ENCODE results near the gene AFF3.

- no peak for TF ChIP-seq POLR2A (IDR thresholded peaks at IDR 0.05)
- TF ChIP-seq, protein P1, sequence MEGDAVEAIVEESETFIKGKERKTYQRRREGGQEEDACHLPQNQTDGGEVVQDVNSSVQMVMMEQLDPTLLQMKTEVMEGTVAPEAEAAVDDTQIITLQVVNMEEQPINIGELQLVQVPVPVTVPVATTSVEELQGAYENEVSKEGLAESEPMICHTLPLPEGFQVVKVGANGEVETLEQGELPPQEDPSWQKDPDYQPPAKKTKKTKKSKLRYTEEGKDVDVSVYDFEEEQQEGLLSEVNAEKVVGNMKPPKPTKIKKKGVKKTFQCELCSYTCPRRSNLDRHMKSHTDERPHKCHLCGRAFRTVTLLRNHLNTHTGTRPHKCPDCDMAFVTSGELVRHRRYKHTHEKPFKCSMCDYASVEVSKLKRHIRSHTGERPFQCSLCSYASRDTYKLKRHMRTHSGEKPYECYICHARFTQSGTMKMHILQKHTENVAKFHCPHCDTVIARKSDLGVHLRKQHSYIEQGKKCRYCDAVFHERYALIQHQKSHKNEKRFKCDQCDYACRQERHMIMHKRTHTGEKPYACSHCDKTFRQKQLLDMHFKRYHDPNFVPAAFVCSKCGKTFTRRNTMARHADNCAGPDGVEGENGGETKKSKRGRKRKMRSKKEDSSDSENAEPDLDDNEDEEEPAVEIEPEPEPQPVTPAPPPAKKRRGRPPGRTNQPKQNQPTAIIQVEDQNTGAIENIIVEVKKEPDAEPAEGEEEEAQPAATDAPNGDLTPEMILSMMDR (IDR thresholded peaks at IDR 0.05): no peak
Measured at GRCh38 chr2:99984799-99985515, 157.4 kb downstream of the AFF3 start.

All from lower leg skin (tissue), 3 donors.